ENCODE data around the gene HELZ.
"Not testable (repeated sequence)": the region's sequence is repeated elsewhere in the genome, so short reads cannot be mapped to it uniquely, and the experiment has no call there.

HELZ gene

DNA sequence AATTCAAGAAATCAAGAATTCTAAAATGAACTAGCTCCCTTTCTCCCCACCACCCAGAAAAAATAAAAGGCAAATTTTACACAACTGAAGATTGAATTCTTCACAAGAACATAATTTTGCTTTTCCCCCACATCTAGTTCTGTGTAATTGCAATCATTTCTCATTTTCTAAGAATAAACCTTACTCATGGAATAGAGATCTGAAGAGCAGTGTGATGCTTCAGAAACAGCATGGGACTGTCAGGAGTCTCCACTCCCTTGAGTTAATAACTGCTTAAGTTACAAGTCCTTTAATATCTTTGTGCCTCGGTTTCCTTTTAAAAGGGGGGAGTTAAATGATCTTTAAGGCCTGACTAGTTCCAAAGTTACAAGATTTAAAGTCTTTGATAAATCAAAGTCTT is 147.0 kb downstream of the HELZ start:
- TF ChIP-seq, protein P1, sequence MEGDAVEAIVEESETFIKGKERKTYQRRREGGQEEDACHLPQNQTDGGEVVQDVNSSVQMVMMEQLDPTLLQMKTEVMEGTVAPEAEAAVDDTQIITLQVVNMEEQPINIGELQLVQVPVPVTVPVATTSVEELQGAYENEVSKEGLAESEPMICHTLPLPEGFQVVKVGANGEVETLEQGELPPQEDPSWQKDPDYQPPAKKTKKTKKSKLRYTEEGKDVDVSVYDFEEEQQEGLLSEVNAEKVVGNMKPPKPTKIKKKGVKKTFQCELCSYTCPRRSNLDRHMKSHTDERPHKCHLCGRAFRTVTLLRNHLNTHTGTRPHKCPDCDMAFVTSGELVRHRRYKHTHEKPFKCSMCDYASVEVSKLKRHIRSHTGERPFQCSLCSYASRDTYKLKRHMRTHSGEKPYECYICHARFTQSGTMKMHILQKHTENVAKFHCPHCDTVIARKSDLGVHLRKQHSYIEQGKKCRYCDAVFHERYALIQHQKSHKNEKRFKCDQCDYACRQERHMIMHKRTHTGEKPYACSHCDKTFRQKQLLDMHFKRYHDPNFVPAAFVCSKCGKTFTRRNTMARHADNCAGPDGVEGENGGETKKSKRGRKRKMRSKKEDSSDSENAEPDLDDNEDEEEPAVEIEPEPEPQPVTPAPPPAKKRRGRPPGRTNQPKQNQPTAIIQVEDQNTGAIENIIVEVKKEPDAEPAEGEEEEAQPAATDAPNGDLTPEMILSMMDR (IDR thresholded peaks at IDR 0.05; ENCODE audit: low read length) = no peak
- TF ChIP-seq EZH2 (IDR thresholded peaks at IDR 0.05; ENCODE audit: borderline replicate concordance, low read length) = no peak
- H3K27ac ChIP-seq (ENCODE audit: low read depth, low read length, poor library complexity, severe bottlenecking) = no peak overlapping the region

DNA sequence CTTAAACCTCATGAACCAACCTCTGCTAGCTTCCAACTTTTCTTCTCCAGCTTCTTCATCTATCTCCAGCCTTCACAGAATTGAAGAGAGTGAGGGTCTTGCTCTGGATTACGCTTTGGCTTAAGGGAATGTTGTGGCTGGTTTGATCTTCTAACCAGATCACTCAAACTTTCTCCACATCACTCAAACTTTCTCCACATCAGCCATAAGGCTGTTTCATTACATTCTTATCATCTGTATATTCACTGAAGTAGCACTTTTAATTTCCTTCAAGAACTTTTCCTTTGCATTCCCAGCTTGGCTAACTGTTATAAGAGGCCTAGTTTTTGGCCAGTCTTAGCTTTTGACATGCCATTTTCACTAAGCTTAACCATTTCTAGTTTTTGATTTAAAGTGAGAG is 148.4 kb downstream of the HELZ start:
- Histone ChIP-seq H3K36me3 (ENCODE audit: insufficient read depth, low read length) (peaks cover 14% of the 10 kb centered on the region; the same call in 1 of the 2 replicates), H3F3A (ENCODE audit: insufficient read depth, low read length) (no peaks in the 10 kb centered on the region), H3K9me2 (ENCODE audit: low read depth, low read length) (no peaks in the 10 kb centered on the region), H3K27me3 (ENCODE audit: insufficient read depth, low read length) (no peaks in the 10 kb centered on the region), H3K4me3 (ENCODE audit: low read depth, low read length, poor library complexity, severe bottlenecking) (no peak overlapping the region), H4K20me1 (ENCODE audit: insufficient read depth, low read length) (no peaks in the 10 kb centered on the region), H3K9me3 (ENCODE audit: low read length) (no peaks in the 10 kb centered on the region), H3K27ac (ENCODE audit: low read depth, low read length, poor library complexity, severe bottlenecking) (no peak overlapping the region), H3K4me2 (ENCODE audit: low read length) (no peak overlapping the region), H3K4me1 (ENCODE audit: insufficient read depth, low read length, severe bottlenecking) (no peaks in the 10 kb centered on the region), H3K79me2 (ENCODE audit: insufficient read depth, low read length) (no peaks in the 10 kb centered on the region; the same call in 1 of the 2 replicates), H3K9ac (ENCODE audit: low read length) (no peak overlapping the region), H2AFZ (ENCODE audit: low read length) (no peak overlapping the region)
- TF ChIP-seq EZH2 (IDR thresholded peaks at IDR 0.05; ENCODE audit: borderline replicate concordance, low read length) = no peak
- TF ChIP-seq, protein P1 (IDR thresholded peaks at IDR 0.05; ENCODE audit: low read length) = no peak

More for the DNA sequence above, 147.0 kb downstream of the HELZ start:
- Histone ChIP-seq H3K4me3 (ENCODE audit: low read depth, low read length, poor library complexity, severe bottlenecking) (no peak overlapping the region), H3K9me2 (ENCODE audit: low read depth, low read length) (no peaks in the 10 kb centered on the region), H3K79me2 (ENCODE audit: insufficient read depth, low read length) (no peaks in the 10 kb centered on the region; the same call in 1 of the 2 replicates), H3F3A (ENCODE audit: insufficient read depth, low read length) (no peaks in the 10 kb centered on the region), H3K4me2 (ENCODE audit: low read length) (no peak overlapping the region), H3K36me3 (ENCODE audit: insufficient read depth, low read length) (peaks cover 11% of the 10 kb centered on the region; the same call in 1 of the 2 replicates), H2AFZ (ENCODE audit: low read length) (no peak overlapping the region), H3K4me1 (ENCODE audit: insufficient read depth, low read length, severe bottlenecking) (no peaks in the 10 kb centered on the region), H4K20me1 (ENCODE audit: insufficient read depth, low read length) (no peaks in the 10 kb centered on the region), H3K9ac (ENCODE audit: low read length) (no peak overlapping the region), H3K9me3 (ENCODE audit: low read length) (no peaks in the 10 kb centered on the region), H3K27me3 (ENCODE audit: insufficient read depth, low read length) (no peaks in the 10 kb centered on the region)

DNA sequence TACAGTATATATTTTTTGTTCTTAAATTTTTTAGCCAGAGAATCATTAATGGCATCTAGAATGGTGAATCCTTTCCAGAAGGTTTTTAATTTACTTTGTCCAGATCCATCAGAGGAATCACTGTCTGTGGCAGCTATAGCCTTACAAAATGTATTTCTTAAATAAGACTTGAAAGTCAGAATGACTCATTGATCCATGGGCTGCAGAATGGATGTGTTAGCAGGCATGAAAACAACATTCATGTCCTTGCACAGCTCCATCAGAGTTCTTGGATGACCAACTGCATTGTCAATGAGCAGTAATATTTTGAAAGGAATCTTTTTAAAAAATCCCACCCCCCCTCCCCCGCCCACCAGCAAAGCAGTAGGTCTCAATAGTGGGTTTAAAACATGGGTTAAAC is 149.2 kb downstream of the HELZ start:
- Histone ChIP-seq H3K4me2 (ENCODE audit: low read length) (no peak overlapping the region), H3K36me3 (ENCODE audit: insufficient read depth, low read length) (peaks cover 14% of the 10 kb centered on the region; the same call in 1 of the 2 replicates), H3K27me3 (ENCODE audit: insufficient read depth, low read length) (no peaks in the 10 kb centered on the region), H4K20me1 (ENCODE audit: insufficient read depth, low read length) (no peaks in the 10 kb centered on the region), H3K4me3 (ENCODE audit: low read depth, low read length, poor library complexity, severe bottlenecking) (no peak overlapping the region), H3K4me1 (ENCODE audit: insufficient read depth, low read length, severe bottlenecking) (no peaks in the 10 kb centered on the region), H3K9me2 (ENCODE audit: low read depth, low read length) (no peaks in the 10 kb centered on the region), H3K79me2 (ENCODE audit: insufficient read depth, low read length) (no peaks in the 10 kb centered on the region; the same call in 1 of the 2 replicates), H3K27ac (ENCODE audit: low read depth, low read length, poor library complexity, severe bottlenecking) (no peak overlapping the region), H3F3A (ENCODE audit: insufficient read depth, low read length) (no peaks in the 10 kb centered on the region), H3K9me3 (ENCODE audit: low read length) (no peaks in the 10 kb centered on the region), H3K9ac (ENCODE audit: low read length) (no peak overlapping the region), H2AFZ (ENCODE audit: low read length) (no peak overlapping the region)
- no peak for TF ChIP-seq EZH2 (IDR thresholded peaks at IDR 0.05; ENCODE audit: borderline replicate concordance, low read length)
- TF ChIP-seq, protein P1 (IDR thresholded peaks at IDR 0.05; ENCODE audit: low read length) = no peak

DNA sequence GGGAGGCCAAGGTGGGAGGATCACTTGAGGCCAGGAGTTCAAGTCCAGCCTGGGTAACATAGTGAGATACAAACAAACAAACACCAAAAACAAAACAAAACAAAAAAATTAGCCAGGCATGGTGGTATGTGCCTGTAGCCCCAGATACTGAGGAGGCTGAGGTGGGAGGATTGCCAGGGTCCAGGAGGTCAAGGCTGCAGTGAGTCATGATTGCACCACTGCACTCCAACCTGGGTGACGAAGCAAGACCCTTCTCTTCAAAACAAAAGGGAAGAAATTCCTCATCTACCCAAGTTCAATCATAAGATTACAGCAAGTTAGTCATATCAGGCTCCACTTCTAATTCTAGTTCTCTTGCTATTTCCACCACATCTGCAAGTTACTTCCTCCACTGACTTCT is 149.7 kb downstream of the HELZ start:
- not testable (repeated sequence) for H4K20me1 ChIP-seq (ENCODE audit: insufficient read depth, low read length); H3K4me3 ChIP-seq (ENCODE audit: low read depth, low read length, poor library complexity, severe bottlenecking); H3K27ac ChIP-seq (ENCODE audit: low read depth, low read length, poor library complexity, severe bottlenecking); H3K79me2 ChIP-seq (ENCODE audit: insufficient read depth, low read length); H3K27me3 ChIP-seq (ENCODE audit: insufficient read depth, low read length); H3K9me2 ChIP-seq (ENCODE audit: low read depth, low read length); H3F3A ChIP-seq (ENCODE audit: insufficient read depth, low read length); H3K9me3 ChIP-seq (ENCODE audit: low read length); H3K4me2 ChIP-seq (ENCODE audit: low read length); H2AFZ ChIP-seq (ENCODE audit: low read length); H3K9ac ChIP-seq (ENCODE audit: low read length); H3K4me1 ChIP-seq (ENCODE audit: insufficient read depth, low read length, severe bottlenecking)
- peaks cover 18% of the 10 kb centered on the region; the same call in 1 of the 2 replicates for H3K36me3 ChIP-seq (ENCODE audit: insufficient read depth, low read length)

Measured in OCI-LY1 (cell line).